Kidney (tissue), 14 donors: ENCODE results near the gene HBQ1. TPM values are rescaled to one million over a fixed set of nuclear protein-coding genes. Genes with fewer than 3 reads are reported as not detected.
"Not testable (repeated sequence)": the region's sequence is repeated elsewhere in the genome, so short reads cannot be mapped to it uniquely, and the experiment has no call there.

ENCODE experiments used
- DNase-seq, 5 donors: peaks; one replicate each; pipeline ENCODE4 v3.0.0-alpha.2; 2013 to 2020
- FAIRE-seq: peaks from 2 replicates; lab custom pipeline; 2012; peaks lifted over from hg19 to GRCh38; lab: Jason Lieb, UNC
- H3K27ac ChIP-seq, 2 donors: one replicate each; pipeline ENCODE4 v1.7.0; 2013; ENCODE audit warnings: low read depth in 2 of 2, low read length in 2 of 2, inconsistent platforms in 1 of 2
- H3K27me3 ChIP-seq: one replicate; pipeline ENCODE4 v1.7.1; 2013; ENCODE audit warnings: low read length, inconsistent platforms; ENCODE audit not compliant: control insufficient read depth, insufficient read depth
- H3K36me3 ChIP-seq, 3 donors: one replicate each; pipeline versions ENCODE4 v1.7.0 to v1.7.1; 2013; ENCODE audit warnings: low read length in 3 of 3, control low read depth in 1 of 3, inconsistent platforms in 1 of 3; ENCODE audit not compliant: insufficient read depth in 3 of 3, control insufficient read depth in 2 of 3
- H3K4me1 ChIP-seq, 3 donors: one replicate each; pipeline versions ENCODE4 v1.7.0 to v1.7.1; 2013; ENCODE audit warnings: low read length in 3 of 3, inconsistent platforms in 1 of 3, low read depth in 1 of 3; ENCODE audit not compliant: control insufficient read depth in 2 of 3, insufficient read depth in 2 of 3
- H3K4me3 ChIP-seq, 3 donors: one replicate each; pipeline versions ENCODE4 v1.7.0 to v1.8.1; 2013; ENCODE audit warnings: low read length in 3 of 3, control low read depth in 1 of 3, inconsistent platforms in 1 of 3
- H3K9ac ChIP-seq, 3 donors: one replicate each; pipeline versions ENCODE4 v1.7.0 to v1.7.1; 2013; ENCODE audit warnings: low read length in 3 of 3, control low read depth in 1 of 3, inconsistent platforms in 1 of 3
- H3K9me3 ChIP-seq, 3 donors: one replicate each; pipeline versions ENCODE4 v1.7.0 to v1.7.1; 2013; ENCODE audit warnings: low read length in 3 of 3, control low read depth in 1 of 3, inconsistent platforms in 1 of 3; ENCODE audit not compliant: control insufficient read depth in 2 of 3, insufficient read depth in 1 of 3
- CTCF ChIP-seq: IDR thresholded peaks from 3 replicates; pipeline ENCODE4 v1.5.1; 2012; ENCODE audit warnings: mild to moderate bottlenecking, moderate library complexity, borderline replicate concordance; ENCODE audit not compliant: insufficient read depth; ENCODE audit errors: extremely low read depth
- intact Hi-C: fragments of 100-400 bp; cut with DNase I; formaldehyde crosslinking; loops from one replicate; pipeline ENCODE4 v1.11.1; 2022
- polyA plus RNA-seq: library from polyadenylated mRNA; stranded (reverse); fragments of 350-450 nt; fragmentation: Illumina TruSeq; extraction: RNeasy Lipid Tissue Mini Kit (QIAGEN cat#74804); gene quantifications from one replicate; pipeline ENCODE4 v1.2.3, GENCODE V29; 2014; ENCODE audit warnings: low read depth, low replicate concordance; ENCODE audit not compliant: insufficient read depth
- total RNA-seq: library from RNA; stranded (reverse); fragmentation: NEBNext Ultra II Directional; extraction: Animal tissue kit (Norgen Biotek cat#: 25700); gene quantifications from one replicate; pipeline ENCODE4 v1.2.1, GENCODE V29; 2021
- donor health status: control.
- donor health status: control.
- donor health status: control.
- donor health status: control.
- donor health status: control.
- donor health status: DM: yes; HTN: yes; CAD: no.
- donor health status: Normal renal cell carcinoma (clear cell type).

Gene HBQ1
- total and polyA plus RNA-seq, 2 donors from 2014 or later: not detected

DNA sequence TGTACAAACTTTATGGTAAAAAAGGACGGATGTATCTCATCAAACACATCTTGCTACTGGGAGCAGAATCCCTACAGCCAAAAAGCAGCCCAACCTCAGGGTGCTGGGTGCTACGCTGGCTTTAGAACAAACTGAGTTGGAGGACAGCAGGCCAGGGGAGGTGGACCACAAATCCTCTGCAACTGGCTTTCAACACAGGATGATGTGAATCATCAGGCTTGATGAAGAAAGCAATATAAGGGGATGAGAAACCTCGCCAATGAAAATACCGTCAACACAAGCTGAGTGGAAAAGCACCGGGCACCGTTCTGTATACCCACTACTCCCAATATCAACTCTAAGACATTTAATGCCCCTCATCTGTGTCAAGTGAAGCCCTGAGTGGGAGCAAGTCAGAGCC lies 14.3 kb downstream of the HBQ1 start:
- Histone ChIP-seq H3K27me3 (no peaks in the 10 kb centered on the region), H3K9ac (no peak overlapping the region), H3K4me3 (no peak overlapping the region), H3K36me3 (peaks cover 6 to 74% (median 39%) of the 10 kb centered on the region in 3 donors), H3K9me3 (no peaks in the 10 kb centered on the region), H3K4me1 (no peaks in the 10 kb centered on the region), H3K27ac (no peak overlapping the region)
- intact Hi-C loops: no loop called here
- no peak for FAIRE-seq
- no peak for DNase-seq
- TF ChIP-seq CTCF: no peak

DNA sequence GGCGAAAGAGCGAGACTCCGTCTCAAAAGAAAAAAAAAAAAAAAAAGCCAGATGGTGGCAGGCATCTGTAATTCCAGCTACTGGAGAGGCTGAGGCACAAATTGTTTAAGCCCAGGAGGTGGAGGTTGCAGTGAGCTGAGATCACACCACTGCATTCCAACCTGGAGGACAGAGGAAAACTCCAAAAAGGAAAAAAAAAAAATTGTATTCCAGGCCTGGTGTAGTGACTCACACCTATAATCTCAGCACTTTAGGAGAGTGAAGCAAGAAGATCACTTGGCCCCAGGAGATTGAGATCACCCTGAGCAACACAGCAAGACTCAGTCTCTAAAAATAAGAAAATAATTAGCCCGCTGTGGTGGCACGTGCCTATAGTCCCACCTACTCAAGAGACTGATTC lies 20.1 kb downstream of the HBQ1 start:
- no peak overlapping the region for H3K4me3 ChIP-seq
- FAIRE-seq (no peak), DNase-seq (no peak)
- no peak for TF ChIP-seq CTCF
- no peak overlapping the region for H3K9ac ChIP-seq
- H3K27ac ChIP-seq: no peak overlapping the region
- peaks cover 8 to 49% (median 16%) of the 10 kb centered on the region in 3 donors for H3K36me3 ChIP-seq
- H3K9me3 ChIP-seq: no peaks in the 10 kb centered on the region
- H3K4me1 ChIP-seq: no peaks in the 10 kb centered on the region
- intact Hi-C loops: no loop called here
- H3K27me3 ChIP-seq: no peaks in the 10 kb centered on the region

DNA sequence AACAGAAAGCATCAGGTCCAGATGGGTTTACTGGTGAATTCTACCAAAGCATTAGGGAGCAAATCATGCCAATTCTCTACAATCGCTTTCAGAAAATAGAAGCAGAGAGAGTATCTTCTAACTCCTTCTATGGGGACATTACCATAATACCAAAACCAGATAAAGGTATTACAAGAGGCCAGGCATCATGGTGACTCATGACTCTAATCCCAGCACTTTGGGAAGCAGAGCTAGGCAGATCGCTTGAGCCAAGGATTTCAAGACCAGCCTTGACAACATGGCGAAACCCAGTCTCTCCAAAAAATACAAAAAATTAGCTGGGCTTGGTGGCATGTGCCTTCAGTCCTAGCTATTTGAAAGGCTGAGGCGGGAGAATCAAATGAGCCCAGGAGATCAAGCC lies 23.0 kb downstream of the HBQ1 start:
- DNase-seq: no peak
- no peak for FAIRE-seq
- Histone ChIP-seq H3K36me3 (peaks cover 13 to 49% (median 27%) of the 10 kb centered on the region in 3 donors), H3K9me3 (no peaks in the 10 kb centered on the region), H3K4me3 (no peak overlapping the region), H3K27me3 (no peaks in the 10 kb centered on the region), H3K9ac (no peak overlapping the region), H3K27ac (no peak overlapping the region), H3K4me1 (no peaks in the 10 kb centered on the region)
- no peak for TF ChIP-seq CTCF
- intact Hi-C loops: no loop called here

GRCh38 chr16:204046-204445 lies 23.8 kb downstream of the HBQ1 start:
- H3K9ac ChIP-seq, FAIRE-seq, H3K4me3 ChIP-seq, H3K27me3 ChIP-seq, intact Hi-C loops, H3K4me1 ChIP-seq, H3K27ac ChIP-seq, DNase-seq, H3K9me3 ChIP-seq: not testable (repeated sequence)
- peaks cover 11 to 44% (median 28%) of the 10 kb centered on the region in 3 donors for H3K36me3 ChIP-seq

- DNase-seq, H3K9ac ChIP-seq, H3K4me1 ChIP-seq, H3K9me3 ChIP-seq, H3K4me3 ChIP-seq, H3K27me3 ChIP-seq, FAIRE-seq, intact Hi-C loops, H3K27ac ChIP-seq: not testable (repeated sequence)
- H3K36me3 ChIP-seq: peaks cover 13 to 37% (median 36%) of the 10 kb centered on the region in 3 donors
These were observed 29.1 kb downstream of the HBQ1 start for GRCh38 chr16:209359-209758.

- FAIRE-seq, H3K27me3 ChIP-seq, H3K4me1 ChIP-seq, H3K27ac ChIP-seq, H3K4me3 ChIP-seq, DNase-seq, H3K9ac ChIP-seq, intact Hi-C loops, H3K9me3 ChIP-seq: not testable (repeated sequence)
- H3K36me3 ChIP-seq: peaks cover 2 to 26% (median 25%) of the 10 kb centered on the region in 3 donors
These were observed 31.4 kb downstream of the HBQ1 start for GRCh38 chr16:211631-212180.
